ENCODE measurements around the gene TNFAIP2. TPM values are rescaled to one million over a fixed set of nuclear protein-coding genes. Genes with fewer than 3 reads are reported as not detected.

Gene TNFAIP2
- total and polyA plus RNA-seq, 2 experiments from 2014 or later: 9.9 to 14.1 TPM

DNA sequence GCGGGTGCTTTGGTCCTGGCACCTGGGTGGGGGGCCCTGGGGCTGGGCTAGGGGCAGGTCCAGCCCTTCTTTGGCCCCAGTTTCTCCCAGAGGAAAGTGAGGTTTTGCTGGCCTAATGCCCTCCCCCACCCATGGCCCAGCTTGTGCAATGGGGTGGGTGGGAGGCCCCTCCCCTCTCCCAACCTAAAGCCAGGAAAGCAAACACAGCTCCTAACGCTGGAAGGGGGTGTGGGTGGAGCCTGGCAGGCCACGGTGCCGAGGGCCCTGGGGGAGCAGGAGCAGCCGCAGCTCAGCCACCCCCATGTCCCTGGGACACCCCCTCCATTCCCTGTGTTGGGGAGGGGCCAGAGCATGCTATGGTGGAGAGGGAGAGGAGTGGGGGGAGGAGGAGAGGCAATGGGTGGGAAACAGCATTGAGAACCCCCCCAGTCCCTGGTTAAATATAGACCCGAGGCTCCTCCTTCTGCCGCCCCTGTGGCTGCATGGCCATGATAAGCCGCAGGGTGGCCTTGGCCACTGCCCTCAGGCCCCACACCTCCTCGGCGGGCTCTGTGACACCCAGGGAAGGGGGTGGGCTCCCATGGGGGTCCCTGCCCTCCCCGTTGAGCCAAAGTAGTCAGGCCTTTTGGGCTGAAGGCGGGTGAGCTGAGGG is 24.1 kb upstream of the TNFAIP2 start (continued):
- TF ChIP-seq REST (IDR thresholded peaks at IDR 0.05; ENCODE audit: unreplicated experiment): no peak
- TF ChIP-seq ZNF114 (CRISPR knock-in tag; IDR thresholded peaks at IDR 0.05): no peak
- no peak for TF ChIP-seq ZNF331 (CRISPR knock-in tag; IDR thresholded peaks at IDR 0.05; ENCODE audit: low read depth)
- TF ChIP-seq, protein P1, sequence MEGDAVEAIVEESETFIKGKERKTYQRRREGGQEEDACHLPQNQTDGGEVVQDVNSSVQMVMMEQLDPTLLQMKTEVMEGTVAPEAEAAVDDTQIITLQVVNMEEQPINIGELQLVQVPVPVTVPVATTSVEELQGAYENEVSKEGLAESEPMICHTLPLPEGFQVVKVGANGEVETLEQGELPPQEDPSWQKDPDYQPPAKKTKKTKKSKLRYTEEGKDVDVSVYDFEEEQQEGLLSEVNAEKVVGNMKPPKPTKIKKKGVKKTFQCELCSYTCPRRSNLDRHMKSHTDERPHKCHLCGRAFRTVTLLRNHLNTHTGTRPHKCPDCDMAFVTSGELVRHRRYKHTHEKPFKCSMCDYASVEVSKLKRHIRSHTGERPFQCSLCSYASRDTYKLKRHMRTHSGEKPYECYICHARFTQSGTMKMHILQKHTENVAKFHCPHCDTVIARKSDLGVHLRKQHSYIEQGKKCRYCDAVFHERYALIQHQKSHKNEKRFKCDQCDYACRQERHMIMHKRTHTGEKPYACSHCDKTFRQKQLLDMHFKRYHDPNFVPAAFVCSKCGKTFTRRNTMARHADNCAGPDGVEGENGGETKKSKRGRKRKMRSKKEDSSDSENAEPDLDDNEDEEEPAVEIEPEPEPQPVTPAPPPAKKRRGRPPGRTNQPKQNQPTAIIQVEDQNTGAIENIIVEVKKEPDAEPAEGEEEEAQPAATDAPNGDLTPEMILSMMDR (conservative IDR thresholded peaks at IDR 0.05; ENCODE audit: low read depth in 2 of 2): no peak
- no peak for TF ChIP-seq EZH2 (IDR thresholded peaks at IDR 0.05; ENCODE audit: low read depth, unreplicated experiment)
- no peak for TF ChIP-seq POLR2AphosphoS5 (IDR thresholded peaks at IDR 0.05; ENCODE audit: low read depth)
- no peak for TF ChIP-seq CREB1 (CRISPR knock-in tag; IDR thresholded peaks at IDR 0.05; ENCODE audit: low read depth)
- no peak for TF ChIP-seq EZH2phosphoT487 (IDR thresholded peaks at IDR 0.05; ENCODE audit: unreplicated experiment)
- TF ChIP-seq, protein P2, sequence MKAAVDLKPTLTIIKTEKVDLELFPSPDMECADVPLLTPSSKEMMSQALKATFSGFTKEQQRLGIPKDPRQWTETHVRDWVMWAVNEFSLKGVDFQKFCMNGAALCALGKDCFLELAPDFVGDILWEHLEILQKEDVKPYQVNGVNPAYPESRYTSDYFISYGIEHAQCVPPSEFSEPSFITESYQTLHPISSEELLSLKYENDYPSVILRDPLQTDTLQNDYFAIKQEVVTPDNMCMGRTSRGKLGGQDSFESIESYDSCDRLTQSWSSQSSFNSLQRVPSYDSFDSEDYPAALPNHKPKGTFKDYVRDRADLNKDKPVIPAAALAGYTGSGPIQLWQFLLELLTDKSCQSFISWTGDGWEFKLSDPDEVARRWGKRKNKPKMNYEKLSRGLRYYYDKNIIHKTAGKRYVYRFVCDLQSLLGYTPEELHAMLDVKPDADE (IDR thresholded peaks at IDR 0.05): no peak
- no peak for TF ChIP-seq NANOG (IDR thresholded peaks at IDR 0.05; ENCODE audit: borderline replicate concordance)

DNA sequence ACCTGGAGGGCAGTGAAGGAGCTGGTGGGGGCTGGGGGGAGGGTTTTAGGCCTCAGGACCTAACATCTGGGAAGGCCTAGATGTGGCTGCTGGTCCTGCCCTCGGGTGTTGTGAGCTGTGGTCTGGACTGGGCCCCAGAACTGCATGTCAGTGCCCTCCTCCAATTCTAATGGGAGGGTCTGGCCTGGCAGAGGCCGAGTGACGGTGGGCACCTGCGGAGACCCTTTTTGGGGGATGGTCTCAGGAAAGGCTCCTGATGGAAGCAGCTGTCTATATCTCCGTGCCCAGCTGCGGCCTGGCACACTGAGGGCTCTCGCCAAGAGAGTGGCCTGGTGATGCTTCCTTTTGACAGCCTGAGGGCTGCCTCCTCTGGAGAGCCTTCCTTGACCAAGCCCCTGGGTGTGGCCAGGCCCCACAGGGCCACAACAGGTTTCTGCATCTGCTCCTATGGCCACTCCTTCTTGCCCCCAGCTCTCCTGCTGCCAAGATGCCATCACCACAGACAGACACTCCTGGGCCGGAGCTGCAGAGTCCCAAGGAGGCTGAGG is 23.5 kb upstream of the TNFAIP2 start:
- H3K79me2 ChIP-seq (replicated peaks; ENCODE audit: insufficient read depth): no peaks in the 10 kb centered on the region
- H3K9me2 ChIP-seq (ENCODE audit: insufficient read depth): no peaks in the 10 kb centered on the region
- no peak overlapping the region for H2AFZ ChIP-seq
- H3F3A ChIP-seq (replicated peaks; ENCODE audit: low read depth): 0 out of 2 replicates have a peak, but pooled peaks cover 5% of the 10 kb centered on the region
- no peak for DNase-seq (ENCODE audit: low spot score)
- H4K20me1 ChIP-seq (replicated peaks; ENCODE audit: insufficient read depth): 0 out of 2 replicates have a peak, but pooled peaks cover 3% of the 10 kb centered on the region
- no peak for ATAC-seq
- no peaks in the 10 kb centered on the region for H3K9me3 Mint-ChIP-seq
- H3K4me3 Mint-ChIP-seq: no peak overlapping the region
- H3K4me2 ChIP-seq: no peak overlapping the region
- no peak overlapping the region for H3K27ac ChIP-seq (ENCODE audit: low read depth)
- no peak overlapping the region for H3K27ac Mint-ChIP-seq
- no peaks in the 10 kb centered on the region for H3K36me3 Mint-ChIP-seq (ENCODE audit: low read depth)
- no peaks in the 10 kb centered on the region for H3K36me3 ChIP-seq (ENCODE audit: insufficient read depth)
- H3K27me3 Mint-ChIP-seq (ENCODE audit: insufficient read depth, low read depth, poor library complexity): peaks cover 48% of the 10 kb centered on the region
- H3K4me1 Mint-ChIP-seq: peaks cover 16% of the 10 kb centered on the region; the same call in 2 of the 3 replicates
- H3K4me1 ChIP-seq (ENCODE audit: insufficient read depth): peaks cover 9% of the 10 kb centered on the region
- peaks cover 40% of the 10 kb centered on the region for H3K27me3 ChIP-seq (ENCODE audit: insufficient read depth)
- H3K4me3 ChIP-seq: no peak overlapping the region
- no peak for TF ChIP-seq JUNB (IDR thresholded peaks at IDR 0.05; ENCODE audit: unreplicated experiment)
- no peak for TF ChIP-seq EZH2 (IDR thresholded peaks at IDR 0.05; ENCODE audit: low read depth, unreplicated experiment)
- TF ChIP-seq ZNF114 (CRISPR knock-in tag; IDR thresholded peaks at IDR 0.05): no peak
- TF ChIP-seq STAT1 (IDR thresholded peaks at IDR 0.05; ENCODE audit: unreplicated experiment): no peak
- TF ChIP-seq, protein P2 (IDR thresholded peaks at IDR 0.05): no peak
- TF ChIP-seq REST (IDR thresholded peaks at IDR 0.05; ENCODE audit: unreplicated experiment): no peak
- TF ChIP-seq, protein P1 (conservative IDR thresholded peaks at IDR 0.05; ENCODE audit: low read depth in 2 of 2): no peak
- no peak for TF ChIP-seq EZH2phosphoT487 (IDR thresholded peaks at IDR 0.05; ENCODE audit: unreplicated experiment)

All from GM23338 (cell line).